Pons (tissue), 1 donor: ENCODE data around the gene TFAP2E.

ENCODE experiments used
- DNase-seq: peaks from one replicate; pipeline ENCODE4 v3.0.0-alpha.2; 2016; ENCODE audit warnings: low spot score

The TFAP2E gene

GRCh38 chr1:35573198-35574124 is at the start of gene TFAP2E:
TFAP2E (plus strand) TSS chr1:35573314; CDS start chr1:35573578, 264 bp downstream.
- DNase-seq = peak; percentile 47

DNA sequence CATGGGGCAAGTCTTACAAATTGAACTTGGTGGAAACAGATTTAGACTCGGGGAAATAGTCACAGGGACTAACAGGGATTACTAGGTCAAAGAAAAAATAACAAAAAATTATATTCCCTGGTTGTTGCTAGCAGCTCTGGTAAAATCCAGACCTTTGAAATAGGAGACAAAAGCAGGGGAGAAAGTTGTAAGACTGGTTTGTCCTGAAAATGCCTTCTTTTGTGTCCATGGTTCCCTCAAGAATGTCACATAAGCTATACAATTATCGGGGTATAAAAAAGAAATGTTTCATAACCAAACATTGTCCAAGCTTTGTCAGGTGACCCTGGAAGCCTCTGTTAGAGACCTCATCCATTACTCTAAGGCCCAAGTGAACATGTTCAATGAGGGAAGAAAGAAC is 49.0 kb upstream of the TFAP2E start:
- DNase-seq = no peak

GRCh38 chr1:35530168-35530567 is 42.9 kb upstream of the TFAP2E start:
- DNase-seq = no peak

- no peak for DNase-seq
These were observed 42.2 kb upstream of the TFAP2E start for GRCh38 chr1:35530946-35531345.

GRCh38 chr1:35531368-35531767 is 41.7 kb upstream of the TFAP2E start:
- no peak for DNase-seq

- DNase-seq = no peak
These were observed 40.5 kb upstream of the TFAP2E start for GRCh38 chr1:35532497-35533223.

DNA sequence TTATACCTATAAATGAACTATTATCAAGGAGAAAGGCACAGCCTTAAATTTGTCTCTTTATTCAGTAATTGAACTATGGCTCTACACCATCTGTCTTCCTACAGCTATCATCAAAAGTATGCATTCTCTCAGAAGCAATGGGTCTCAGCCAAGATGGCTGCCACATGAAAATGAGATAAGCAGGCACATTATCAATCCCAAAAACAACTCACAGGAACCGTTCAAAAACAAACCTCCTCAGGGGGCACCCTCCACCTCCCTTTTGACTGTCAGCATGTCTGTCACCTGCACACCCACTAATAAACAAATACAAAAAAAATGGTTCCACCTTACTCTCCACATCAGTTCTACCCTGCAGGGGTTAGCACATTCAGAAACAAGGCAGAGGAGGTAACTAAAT is 39.5 kb upstream of the TFAP2E start:
- no peak for DNase-seq

DNA sequence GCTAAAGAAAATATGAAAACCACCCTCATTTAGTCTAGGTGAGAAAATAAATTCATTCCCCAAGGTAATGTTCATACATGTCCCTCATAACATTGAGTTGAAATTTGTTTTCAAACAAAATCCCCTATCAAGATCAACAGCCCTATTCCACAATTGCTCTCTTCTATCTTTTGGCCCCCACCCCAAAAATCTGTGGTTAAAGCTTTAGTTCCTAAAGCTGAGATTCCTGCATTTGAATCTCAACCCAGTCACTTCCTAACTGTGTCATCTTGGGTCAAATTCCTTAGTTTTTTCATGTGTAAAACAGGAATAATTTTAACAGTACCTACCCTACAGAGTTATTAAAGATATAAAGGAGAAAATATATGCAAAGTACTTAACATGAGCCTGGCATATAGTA is 37.9 kb upstream of the TFAP2E start:
- no peak for DNase-seq

- no peak for DNase-seq
These were observed 36.5 kb upstream of the TFAP2E start for GRCh38 chr1:35536556-35537162.

DNA sequence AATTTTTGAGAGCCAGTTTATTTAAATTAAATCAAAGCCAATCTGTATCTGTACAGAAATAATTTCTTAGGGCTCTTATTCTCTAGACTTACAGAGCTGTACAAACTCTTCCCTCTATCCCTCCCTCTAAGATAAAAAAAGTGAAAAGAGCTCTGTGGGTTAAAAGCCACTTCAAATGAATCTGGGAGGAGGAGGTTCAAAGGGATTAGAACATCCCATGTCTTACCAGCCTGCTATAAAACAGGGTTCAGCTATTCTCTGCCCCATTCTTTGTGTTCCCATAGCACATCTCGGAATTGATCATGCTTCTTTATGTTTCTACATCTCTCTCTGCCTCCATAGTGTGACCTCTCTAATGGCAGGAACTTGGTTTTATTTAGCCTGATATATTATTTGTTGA is 35.3 kb upstream of the TFAP2E start:
- no peak for DNase-seq

DNA sequence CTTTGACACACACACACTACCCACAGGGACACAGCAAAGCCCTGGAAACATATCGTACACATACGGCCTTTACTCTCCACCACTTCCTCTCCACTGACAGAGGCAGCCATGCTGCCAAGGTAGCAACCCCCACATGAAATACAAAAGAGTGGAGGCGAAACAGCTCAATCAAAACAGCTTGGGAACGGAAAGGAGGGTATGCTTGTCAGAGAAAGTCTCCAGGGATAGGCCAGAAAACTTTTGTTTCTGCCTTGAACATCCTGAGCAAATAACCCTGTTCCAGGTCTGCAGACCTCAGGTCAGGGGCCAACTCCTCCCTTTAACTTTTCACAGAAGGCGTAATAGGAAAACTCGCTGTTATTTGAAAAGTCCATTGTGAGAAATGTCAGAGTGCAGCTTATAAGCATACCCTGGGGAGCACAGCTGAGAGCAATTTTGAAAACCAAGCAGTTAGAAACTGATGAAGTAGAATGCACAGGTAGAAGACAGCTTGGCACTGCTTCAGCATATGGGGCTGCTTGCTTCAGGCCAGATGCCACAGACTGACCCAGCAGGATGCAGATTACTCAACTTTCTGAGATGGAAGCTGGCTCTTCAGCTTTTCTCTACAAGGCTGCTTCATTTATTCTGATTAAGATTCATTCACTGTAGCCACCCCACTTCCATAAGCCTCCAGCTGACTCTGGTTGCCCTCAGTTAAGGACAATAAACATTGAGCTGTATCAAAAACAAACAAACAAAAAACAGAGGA is 33.9 kb upstream of the TFAP2E start:
- no peak for DNase-seq

- DNase-seq = peak; percentile 45
These were observed 33.3 kb upstream of the TFAP2E start for GRCh38 chr1:35539824-35540261.

- DNase-seq = peak; percentile 90
These were observed 28.1 kb upstream of the TFAP2E start for GRCh38 chr1:35544976-35545375.

- no peak for DNase-seq
These were observed 26.5 kb upstream of the TFAP2E start for GRCh38 chr1:35546614-35547013.

DNA sequence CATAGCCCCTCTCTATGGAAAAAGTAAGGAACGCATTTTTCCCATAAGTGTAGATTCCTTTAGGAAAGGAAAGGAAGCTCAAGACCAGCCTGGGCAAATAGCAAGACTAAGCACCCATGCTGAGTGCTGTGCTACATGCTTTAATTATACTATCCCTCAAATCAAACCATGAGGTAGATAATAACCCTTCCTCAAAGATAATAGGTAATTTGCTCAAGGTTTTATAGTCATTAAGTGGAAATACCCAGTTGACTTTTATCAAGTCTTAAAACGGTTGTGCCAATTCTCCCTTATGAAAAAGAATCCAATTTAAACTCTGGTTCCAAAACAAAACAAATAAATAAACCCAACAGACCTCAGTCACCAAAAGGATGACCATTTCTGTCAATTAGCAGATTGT is 19.3 kb upstream of the TFAP2E start:
- no peak for DNase-seq

GRCh38 chr1:35554266-35555211 is 18.6 kb upstream of the TFAP2E start:
- no peak for DNase-seq

DNA sequence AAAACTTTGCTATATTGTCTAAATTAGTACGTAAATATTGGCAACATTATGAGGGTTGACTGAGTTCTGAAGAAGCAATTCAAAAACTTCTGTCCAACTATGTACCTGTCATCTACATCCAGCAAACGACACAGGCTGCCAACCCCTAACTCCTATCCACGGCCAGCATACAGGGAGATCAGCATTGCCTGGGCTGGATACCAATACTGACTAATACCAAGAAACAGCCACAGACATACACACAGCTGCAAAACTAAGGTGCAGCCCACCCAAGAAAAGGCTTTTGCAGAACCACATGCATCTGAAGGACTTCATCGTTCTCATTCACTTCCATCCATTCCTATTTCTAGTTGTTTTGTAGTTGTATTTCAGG is 17.9 kb upstream of the TFAP2E start:
- no peak for DNase-seq

DNA sequence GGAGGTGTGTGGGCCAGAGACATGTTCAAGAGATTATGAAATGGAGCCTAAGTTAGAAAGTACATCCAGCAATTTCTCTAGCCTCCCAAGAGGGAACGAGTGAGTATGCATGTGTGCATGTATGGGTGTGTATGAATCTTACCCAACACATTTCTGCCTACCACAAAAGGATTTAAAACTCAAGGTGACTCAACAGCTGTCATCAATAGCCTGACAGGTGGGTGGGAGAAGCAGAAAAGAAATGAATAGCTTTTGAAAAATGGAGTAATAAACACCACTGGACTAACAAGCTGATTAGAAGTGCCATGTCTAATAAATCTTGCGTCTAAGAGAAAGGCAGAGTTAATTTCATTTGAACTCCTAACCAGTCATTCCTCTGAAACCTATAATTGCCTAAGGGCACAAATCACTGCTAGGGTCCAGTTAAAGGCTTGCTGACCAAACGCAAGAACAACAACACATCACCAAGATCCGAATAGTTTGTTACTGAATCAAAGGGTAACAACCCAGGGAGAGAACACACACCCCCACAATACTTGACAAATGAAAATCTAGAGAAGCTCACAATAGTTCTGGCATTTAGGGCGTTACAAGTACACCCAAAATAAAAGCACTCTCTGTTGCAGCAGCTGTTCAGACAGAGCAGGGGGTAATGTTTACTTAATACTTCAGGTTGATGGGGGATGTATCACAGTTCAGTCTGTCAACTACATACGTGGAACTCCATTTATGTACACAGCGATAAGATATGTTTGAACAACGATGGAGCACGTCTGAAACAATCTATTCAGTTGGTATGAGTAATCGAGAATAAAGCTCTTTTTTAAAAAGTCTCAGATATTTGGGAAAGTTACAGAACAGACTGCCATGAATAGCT is 17.3 kb upstream of the TFAP2E start:
- no peak for DNase-seq

DNA sequence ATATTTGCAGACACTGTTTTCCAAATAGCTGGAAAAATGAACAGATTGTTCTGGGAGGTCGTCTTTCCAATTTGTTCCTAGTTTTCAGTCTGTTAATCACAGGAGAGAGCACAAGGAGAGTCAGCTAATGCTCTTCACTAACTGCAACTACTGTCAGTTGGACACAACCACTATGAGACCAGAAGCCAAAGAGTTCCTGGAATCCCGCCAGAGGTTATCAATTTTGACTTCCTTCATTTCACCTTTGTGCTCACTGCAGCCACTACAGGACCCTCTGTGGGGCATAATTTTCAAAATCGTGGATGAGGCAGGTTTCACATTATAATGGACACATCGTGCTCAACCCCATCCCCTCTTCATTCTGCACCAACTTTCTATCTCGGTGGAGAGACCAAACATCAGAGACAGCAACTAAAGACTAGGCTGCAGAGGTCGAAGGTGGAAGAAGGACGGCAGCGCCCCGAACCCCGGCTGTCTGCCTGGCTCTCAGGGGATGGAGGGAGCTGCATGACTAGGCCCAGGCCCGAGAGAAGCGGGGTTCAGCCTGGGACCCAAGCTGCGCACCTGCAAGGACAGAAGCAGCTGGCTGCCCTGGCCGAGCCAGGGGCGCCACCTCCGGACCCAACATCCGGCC is 16.5 kb upstream of the TFAP2E start:
- DNase-seq = no peak
